ENCODE results near the gene ADCYAP1.

Gene ADCYAP1

DNA sequence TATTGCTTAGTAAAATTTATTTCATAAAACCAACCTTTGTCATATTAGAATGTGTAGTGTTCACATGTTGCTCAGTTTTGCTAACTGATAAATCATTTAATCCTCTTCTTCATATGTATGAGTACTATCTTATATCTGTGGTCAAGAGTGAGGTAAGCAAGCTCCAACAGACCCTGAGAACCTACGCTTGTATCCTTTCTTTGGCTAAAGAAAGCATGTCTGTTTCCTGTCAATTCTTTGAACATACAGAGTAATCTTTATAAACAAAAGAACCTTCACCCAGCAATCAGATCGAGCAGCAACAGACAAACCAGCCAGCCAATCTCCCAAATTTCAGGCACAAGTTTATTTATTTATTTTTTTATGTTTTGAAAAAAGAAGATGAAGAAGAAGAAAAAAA is 6.4 kb downstream of the ADCYAP1 start:
- DNase-seq = no peak

DNA sequence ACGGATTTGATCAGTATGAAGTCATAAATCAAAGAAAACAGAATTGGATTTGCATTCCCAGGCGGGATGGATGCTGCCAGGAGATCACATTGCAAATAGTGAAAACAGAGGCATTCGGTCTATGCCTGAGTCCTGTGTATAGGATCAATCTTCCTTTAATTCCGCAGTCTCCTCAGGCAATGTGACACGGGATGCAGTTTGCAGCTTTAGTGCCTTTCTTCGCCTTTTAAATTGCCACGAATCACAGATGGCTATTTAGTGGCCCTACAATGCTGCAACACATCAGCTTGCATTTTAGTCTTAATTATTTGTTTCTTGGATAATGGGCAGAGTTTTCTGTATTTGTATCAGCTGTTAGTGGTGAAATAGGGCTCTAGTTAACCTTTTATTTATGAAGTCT is 6.8 kb downstream of the ADCYAP1 start:
- DNase-seq = no peak

DNA sequence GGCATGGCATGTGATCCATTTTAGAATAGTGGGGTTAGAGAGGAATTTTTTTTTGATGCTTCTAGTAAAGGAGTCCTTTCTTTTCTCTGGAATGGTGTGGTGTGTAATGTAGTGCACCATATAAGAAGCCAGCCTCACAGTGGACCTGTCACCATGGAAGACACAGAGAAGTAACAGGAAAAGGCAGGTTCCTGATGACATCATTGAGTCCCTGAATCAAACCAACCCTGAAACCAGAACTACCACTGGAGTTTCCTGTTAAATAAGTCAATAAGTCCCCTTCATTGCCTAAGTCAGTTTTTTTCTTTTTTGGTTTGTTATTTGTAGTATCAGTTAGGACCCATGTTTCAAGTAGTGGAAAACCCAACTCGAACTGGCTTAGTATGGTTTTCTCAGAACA is 11.9 kb downstream of the ADCYAP1 start:
- no peak for DNase-seq

DNA sequence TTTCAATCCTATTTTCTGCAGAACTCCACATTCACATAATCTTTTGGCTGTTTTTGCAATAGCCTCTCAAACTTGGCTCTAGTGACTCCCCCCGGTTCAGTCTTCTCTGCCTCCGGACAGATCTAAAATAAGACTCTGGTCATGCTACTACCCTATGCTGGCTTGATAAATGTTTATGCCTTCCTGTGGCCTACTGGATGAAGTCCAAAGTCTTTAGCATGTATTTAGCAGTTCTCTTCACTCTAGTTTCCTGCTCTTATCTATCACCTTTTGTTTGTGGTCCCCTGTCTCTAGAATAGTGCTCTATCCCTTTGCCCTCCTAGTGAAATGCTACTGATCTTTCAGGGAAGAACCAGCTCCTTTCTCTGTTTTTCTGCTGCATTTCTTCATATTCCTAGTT is 14.4 kb downstream of the ADCYAP1 start:
- no peak for DNase-seq

DNA sequence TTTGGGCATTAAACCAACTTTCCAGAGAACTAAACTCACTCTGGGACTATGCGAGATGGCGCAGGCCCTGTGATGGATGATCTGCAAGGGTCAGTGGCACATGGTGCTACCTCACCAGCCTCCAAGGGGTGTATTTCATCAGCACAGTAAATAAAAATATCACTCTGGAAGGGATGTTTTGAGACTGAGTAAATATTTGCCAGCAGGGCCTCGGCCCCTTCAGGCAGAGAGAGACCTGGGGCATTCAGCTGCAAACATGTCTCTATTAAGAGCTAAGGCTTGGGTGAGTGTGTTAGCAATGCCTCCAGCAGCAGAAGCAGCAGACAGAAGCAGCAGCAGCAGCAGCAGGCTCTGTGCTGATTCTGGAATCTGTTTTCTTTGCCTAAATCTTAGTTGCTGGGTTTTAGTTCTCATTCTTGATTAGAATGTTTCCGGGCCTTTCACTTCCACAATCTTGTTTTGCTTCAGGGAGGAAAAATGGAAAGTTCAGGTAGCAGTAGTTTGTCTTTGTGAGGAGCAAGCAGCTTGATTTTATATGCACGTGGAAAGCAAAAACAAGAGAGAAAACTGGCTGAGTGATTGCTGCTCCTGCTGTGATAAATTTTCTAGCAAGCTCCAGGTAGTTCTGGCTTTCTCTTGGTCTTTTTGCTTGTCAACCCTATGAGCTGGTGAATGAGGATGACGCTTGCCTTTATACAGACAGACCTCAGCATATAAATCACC is 18.6 kb downstream of the ADCYAP1 start:
- peak; percentile 63 for DNase-seq

DNA sequence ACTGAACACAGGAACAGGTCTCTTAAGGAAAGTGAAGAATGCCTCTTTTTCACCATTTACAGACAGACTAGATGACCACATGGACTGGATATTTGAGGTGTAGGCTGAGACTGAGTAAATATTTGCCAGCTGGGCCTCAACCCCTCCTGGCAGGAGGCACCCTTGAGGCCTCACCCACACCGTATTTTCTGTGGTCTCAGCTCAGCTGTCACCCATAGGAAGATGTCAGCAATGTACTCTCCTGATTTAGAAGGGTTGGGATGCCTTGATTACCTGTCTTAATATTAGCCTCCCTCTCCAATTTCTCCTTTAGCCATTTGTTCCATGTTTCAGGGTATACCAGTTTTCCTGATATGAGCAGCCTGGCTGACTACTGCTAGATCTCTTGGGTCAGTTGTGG is 20.3 kb downstream of the ADCYAP1 start:
- no peak for DNase-seq

DNA sequence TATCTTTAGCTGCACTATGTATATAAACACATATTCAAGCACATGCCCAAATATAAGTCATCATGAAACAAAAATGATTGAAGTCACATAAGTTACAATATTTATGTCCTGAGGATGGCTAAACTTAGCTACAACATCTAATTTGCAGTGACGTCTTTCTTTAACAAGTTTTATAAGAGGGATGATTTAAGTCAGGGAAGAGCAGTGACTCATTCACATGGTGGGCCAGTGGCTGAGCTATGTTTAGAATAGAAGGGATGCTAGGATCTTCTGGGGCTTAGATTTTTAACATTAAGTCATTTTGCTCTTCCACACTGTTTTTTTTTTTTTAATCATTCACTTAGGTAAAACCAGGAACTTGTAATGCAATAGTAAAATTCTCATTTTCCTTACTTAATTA is 22.3 kb downstream of the ADCYAP1 start:
- no peak for DNase-seq

DNA sequence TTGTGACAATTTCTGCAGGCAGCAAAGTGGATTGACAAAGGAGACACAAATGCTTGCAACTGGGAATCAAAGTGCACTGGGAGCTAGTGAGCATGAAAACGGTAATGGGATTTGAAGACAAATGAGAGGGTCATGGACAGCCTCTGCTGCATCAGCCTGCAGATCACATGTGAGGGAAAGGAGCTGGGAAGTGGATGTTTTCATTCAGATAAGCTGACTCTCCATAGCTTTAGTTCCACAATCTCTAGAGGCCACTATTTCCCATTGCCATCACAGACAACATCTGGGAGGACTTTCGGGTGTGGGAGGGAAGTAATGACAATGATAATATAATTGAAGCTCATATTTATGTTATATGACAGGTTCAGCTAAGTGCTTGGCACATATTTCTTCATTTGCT is 28.4 kb downstream of the ADCYAP1 start:
- DNase-seq = no peak

DNA sequence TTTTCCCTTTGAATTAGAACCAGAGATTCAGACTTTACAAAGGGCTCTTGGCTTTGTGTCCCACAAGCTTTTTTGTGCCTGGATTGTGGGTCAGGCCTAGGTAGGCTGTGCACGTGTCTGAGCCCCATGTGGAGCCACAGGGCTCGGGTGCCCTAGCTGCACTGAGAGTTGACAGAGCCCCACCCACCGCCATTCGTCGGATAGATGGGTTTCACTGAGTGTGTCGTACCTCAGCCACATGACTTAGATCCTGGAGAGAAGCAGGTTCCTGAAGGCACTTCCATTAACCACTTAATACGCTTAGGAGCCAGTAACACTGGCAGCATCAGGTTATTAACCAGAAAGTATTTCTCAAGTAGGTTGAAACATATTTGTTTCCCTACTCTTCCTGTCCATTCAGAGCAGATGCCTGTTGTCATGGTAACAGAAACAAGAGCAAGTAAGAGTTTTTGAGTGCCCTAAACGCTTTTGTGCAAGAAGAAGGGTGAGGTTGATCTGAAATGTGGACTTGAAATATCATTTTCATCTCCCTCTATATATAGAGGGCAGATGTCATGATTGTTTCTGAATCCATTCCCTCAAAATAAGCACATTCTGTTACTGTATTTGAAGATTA is 30.0 kb downstream of the ADCYAP1 start:
- DNase-seq = peak; percentile 68

DNA sequence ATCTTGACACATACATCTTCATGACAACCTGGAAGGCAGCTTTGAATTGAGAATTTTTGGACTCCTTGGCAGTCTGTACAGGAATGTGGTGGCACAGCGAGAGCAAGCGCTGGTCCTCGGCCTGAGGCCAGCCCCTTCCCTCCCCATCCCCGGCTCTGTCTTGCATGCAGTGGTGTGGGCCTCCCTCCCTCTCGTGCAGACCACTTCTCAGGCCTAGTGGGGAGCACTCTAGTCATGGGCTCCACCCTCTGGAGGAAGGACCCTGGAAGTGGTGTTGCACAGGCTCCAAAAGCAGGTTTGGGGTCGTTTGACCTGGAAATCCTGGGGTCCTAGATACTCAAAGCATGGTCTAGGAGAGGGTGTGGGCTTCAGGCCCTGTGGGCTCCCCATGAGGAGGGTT is 32.3 kb downstream of the ADCYAP1 start:
- no peak for DNase-seq

DNA sequence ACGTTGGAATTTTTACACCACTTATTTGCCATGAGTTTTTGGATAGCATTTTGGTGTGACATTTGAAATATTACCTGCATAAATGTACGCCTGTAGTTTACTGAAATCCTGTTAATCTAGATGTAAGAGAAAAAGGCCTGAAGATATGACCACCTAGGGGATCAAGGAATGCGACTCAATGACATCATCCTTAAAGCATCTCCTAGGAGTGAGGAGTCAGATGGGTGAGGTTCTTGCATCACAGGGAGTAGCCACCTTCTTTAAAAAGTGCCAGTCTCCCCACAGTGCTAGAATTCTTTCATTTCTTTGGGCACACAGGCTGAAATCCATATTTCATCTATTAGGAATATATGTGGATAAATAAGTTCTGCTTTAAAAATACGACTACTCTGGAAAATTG is 34.5 kb downstream of the ADCYAP1 start:
- no peak for DNase-seq

DNA sequence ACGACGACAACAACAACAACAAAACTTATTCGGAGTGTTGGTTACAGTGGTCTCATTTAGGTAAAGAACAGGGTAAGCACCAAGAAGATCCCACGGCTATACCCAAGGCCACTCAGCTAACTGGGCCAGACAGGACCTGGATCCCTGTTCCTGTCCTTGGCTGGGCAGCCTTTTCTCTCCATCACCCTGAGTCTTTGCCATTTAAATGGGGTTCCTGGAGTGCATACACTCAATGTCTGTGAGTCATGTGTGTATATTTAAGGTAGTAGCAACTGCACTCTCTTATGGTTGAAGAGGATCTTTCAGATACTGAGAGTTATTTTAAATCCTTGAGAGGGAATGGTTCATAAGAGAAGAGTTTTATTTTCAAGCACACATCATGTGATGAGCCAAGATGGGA is 35.3 kb downstream of the ADCYAP1 start:
- no peak for DNase-seq

DNA sequence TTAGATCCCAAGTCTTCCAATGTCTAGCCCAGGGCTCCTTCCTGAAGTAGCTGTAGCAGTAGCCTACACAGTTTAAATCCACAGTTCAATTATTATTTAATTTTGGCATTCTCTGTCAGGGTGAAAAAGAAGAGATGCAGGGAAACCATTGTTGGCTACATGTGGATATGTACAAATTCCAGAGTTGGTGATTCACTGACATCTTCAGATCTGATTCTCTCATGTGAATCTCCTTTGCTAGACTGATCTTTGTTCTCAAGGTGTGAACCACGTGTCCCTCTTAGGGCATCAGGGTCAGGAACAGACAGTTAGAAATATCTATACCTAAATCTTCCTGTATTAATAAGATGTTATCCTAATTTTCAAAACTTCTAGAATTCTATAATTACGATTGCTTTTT is 36.7 kb downstream of the ADCYAP1 start:
- no peak for DNase-seq

DNA sequence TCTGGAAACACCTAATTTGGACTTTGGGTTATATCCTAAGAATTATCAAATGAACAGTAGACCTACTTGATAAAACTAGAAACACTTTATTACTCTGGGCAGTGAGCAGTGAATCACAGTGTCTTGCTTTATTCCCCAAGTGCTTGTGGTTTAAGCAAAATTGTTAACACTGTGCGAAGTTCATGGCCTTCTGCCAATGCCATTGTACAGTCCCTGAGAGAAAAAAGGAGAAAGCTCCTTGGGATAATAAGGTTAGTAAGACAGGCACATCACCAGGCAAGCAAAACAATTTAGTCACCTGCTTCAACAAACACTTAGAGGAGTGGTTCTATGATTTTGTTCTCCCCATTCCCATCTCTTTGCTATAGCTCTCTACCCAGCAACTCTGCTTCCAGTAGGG is 39.8 kb downstream of the ADCYAP1 start:
- no peak for DNase-seq

DNA sequence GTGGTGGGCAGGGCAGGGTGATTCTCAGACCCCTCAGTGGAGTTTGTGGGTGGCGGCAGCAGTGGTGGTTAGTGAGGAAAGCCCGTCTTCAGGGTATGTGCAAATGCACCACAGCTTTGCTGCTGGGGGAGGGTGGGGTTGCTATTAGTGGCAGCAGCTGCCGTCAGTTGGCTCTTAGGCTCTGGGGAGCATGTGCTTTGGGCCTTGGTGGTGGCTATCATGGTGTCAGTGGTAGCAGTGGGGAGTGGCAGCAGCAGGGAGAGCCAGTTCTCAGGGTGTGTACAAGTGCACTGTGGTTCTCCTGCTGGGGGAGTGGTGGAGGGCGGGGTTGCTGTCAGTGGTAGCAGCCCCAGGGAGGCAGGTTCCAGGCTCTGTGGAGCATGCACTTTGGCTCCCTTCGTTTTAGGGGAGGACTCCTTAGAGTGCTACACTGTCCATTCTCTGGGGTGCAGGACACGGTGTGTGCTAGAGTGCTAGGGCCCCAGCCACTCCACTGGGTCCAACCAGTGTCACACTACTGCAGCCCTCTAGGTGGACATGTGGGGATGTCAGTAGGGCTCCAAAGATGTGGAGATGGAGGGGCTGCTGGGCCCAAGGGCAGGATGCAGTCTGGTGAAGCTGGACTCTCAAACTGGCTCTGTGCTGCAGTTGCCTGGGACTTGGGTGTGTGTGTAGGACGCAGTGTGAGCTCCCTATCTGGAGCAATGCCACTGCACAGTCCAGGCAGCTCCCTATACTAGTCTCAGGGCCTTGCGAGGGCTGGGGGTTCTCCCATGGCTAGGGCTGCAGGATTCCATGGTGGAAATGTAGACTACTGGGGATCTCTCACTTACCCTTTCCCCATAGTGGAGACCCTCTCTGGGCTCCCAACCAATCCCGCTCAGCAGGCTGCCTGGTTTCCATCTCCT is 45.3 kb downstream of the ADCYAP1 start:
- DNase-seq = no peak

DNA sequence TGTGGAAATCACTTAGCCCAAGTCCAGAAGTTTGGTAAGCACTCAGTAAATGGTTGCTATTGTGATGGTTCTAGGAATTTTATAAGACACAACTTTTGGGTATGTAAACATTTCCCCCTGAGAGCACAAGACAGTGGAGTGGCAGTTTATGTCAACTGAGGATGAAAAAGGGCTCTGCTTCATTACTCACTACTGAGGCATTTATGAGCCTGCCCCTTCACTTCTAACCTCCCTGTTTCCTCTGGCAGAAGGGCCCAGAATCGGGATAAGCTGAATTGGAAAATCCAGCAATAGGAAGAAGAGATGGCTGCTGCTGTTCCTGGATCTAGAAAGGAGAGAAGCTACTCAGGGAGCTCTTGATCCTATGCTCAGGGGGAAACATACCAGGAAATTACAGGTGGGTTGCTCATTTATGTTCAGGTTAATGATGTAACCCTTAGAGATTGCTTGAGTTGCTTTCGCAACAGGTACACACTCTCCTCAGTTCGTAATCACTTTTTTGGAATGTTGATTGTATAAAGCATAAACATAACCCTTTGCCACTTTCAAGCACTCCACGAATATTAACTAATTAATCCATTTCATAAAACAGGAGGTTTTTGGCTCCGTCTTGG is 46.3 kb downstream of the ADCYAP1 start:
- DNase-seq = no peak

DNA sequence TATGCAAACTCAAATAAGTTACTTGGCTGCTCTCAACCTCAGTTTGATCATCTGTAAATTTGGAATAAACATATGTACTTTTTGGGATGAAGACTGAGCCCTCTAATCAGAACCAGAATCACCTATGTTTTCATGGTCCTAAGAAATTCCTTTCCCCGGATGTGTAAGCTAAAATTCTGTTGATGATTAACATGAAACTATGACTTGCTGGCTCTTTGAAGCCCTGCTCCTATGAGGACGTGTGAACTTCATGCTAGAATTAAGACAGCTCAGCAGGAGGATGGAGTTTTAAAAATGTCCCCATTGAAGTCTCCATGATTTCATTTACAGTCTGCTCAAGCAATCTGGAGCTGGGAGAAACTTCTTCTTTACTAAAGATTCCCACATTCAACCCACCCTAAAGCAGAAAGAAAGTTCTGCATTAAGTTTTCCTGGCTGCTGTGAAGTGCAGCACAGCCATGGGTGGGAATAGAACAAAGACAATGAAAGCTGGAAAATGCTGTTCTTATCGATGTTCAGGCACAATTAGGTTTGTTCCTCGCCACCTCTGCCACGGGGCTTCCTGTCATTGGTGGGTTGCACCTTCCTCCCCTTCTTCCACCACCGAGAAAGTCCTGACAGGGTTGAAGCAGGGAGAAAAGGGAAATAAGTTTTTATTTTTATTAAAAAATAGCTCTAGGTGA is 50.9 kb downstream of the ADCYAP1 start:
- no peak for DNase-seq

DNA sequence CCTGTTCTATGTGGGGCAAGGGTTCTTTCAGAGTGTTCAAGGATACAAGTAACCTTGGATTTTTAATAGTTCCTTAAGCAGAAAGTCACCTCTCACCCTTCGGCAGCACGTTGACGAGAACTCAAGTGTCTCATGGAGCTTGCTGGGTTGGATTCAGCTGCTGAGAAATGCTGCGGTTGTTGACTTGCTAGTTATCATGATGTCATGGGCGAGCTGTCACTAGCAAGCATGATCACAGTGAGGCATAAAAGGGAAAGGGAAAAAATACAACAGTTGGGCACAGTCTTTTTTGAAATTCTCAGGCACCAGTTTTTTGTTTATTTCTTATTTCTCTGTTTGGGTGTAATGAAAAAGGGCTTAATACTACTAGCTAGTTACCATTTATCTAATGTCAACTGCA is 53.2 kb downstream of the ADCYAP1 start:
- no peak for DNase-seq

DNA sequence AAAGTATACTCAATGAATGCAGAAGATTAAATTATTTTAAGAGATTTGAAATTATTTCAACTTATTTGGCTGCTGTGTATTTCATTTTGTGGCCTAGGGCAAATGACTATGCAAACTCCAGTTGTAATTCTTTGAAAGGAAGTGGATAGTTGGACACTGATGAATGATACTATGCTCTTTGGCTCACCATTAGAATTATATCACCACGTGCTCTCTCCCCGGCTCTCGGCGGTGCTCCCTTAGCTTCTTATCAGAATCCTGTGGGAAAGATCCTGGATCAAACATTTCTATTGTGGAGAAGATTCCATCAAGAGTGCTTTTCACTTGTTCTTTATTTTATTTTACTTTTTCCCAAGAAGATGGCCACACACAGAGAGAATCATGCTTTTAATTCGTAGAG is 55.2 kb downstream of the ADCYAP1 start:
- DNase-seq = no peak

Measured in NCI-H345 (cell line).